Stimulated activated CD8-positive, alpha-beta memory T cell treated with anti-CD3 and anti-CD28 coated beads, Interleukin-4, amount 100 ng/mL, for 4 hours (primary cell): Measurements from ENCODE around the gene ASIC3.
"Not testable (repeated sequence)": the region's sequence is repeated elsewhere in the genome, so short reads cannot be mapped to it uniquely, and the experiment has no call there.

Experiments
- DNase-seq, 2 donors: peaks; one replicate each; pipeline ENCODE4 v3.0.0-alpha.2; 2020; ENCODE audit warnings: low read depth in 2 of 2, low spot score in 1 of 2

ASIC3 gene

GRCh38 chr7:151047976-151048815 is at the start of gene ASIC3:
Gene ASIC3 (plus strand): TSS chr7:151048531. CDS start chr7:151048886, 355 bp downstream.
- no peak for DNase-seq

DNA sequence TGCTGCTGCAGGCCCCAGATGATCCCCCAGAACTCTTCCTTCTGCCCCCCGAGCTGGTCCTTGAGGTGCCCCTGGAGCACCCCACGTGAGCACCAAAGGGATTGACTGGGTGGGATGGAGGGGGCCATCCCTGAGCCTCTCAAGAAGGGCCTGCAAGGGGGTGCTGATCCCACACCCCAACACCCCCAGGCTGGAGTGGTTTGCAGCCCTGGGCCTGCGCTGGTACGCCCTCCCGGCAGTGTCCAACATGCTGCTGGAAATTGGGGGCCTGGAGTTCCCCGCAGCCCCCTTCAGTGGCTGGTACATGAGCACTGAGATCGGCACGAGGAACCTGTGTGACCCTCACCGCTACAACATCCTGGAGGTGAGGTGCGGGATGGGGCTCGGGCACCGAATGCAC is 49.3 kb upstream of the ASIC3 start:
- DNase-seq = no peak

GRCh38 chr7:150999497-151000230 is 48.7 kb upstream of the ASIC3 start:
- DNase-seq = no peak

DNA sequence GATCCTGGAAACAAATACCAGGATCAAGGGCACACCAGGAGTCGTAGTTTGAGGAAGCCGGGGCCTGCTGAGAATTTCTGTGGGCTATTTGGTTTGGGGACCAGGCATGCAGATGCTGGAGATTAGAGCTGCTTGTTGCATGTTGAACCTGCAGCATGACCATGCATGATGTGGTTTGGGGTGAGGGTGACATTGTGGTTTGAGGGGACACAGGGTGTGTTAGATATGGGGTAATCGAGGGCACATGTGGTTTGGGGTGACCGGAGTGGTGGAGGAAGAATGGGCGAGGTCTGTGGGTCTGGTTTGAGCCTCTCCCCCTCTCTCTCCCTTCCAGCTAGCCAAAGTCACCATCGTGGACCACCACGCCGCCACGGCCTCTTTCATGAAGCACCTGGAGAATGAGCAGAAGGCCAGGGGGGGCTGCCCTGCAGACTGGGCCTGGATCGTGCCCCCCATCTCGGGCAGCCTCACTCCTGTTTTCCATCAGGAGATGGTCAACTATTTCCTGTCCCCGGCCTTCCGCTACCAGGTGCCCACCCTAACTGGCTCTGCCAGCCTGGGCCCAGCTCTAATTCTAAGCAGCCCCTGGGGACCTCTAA is 47.3 kb upstream of the ASIC3 start:
- DNase-seq = no peak

GRCh38 chr7:151001546-151001945 is 46.8 kb upstream of the ASIC3 start:
- DNase-seq = no peak

DNA sequence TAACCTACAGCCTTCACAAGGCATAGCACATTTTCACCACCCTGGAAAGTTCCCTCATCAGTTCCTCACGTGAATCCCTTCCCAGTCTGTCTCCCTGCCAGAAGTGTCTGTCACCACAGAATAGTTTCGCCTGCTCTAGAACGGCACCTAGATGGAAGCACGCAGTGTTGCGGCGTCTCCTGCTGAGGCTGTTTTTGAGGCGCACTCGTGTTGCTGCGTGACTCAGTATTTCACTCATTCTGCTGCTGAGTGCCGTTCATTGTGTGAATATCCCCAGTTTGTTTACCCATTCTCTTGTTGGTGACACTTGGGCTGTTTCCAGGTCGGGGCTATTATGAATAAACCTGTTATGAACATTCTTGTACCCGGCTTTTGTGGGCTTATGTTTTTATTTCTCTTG is 44.8 kb upstream of the ASIC3 start:
- no peak for DNase-seq

- no peak for DNase-seq
These were observed 42.8 kb upstream of the ASIC3 start for GRCh38 chr7:151005566-151005965.

DNA sequence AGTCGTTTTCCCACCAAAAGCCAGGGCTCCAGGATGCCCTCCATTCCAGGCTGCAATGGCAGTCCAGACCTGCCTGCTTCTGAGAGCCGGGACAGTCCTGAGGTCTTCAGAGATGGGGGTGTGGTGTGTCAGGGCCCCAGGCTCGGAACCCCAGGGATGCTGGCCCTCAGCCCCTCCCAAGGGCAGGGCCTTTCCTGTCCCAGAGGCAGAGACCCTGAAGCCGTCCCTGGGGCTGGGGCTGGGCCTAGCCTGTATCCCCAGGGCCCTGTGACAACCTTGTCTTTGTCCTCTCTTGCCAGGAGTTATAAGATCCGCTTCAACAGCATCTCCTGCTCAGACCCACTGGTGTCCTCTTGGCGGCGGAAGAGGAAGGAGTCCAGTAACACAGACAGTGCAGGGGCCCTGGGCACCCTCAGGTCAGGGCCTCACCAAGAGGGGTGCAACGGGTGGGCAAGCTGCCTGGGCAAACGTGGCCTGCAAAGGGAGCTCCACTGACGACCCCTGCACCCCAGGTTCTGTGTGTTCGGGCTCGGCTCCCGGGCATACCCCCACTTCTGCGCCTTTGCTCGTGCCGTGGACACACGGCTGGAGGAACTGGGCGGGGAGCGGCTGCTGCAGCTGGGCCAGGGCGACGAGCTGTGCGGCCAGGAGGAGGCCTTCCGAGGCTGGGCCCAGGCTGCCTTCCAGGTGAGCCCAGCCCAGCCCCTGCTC is 41.6 kb upstream of the ASIC3 start:
- DNase-seq = no peak

- DNase-seq = no peak
These were observed 40.8 kb upstream of the ASIC3 start for GRCh38 chr7:151007469-151007898.

GRCh38 chr7:151008143-151008510 is 40.2 kb upstream of the ASIC3 start:
- no peak for DNase-seq

DNA sequence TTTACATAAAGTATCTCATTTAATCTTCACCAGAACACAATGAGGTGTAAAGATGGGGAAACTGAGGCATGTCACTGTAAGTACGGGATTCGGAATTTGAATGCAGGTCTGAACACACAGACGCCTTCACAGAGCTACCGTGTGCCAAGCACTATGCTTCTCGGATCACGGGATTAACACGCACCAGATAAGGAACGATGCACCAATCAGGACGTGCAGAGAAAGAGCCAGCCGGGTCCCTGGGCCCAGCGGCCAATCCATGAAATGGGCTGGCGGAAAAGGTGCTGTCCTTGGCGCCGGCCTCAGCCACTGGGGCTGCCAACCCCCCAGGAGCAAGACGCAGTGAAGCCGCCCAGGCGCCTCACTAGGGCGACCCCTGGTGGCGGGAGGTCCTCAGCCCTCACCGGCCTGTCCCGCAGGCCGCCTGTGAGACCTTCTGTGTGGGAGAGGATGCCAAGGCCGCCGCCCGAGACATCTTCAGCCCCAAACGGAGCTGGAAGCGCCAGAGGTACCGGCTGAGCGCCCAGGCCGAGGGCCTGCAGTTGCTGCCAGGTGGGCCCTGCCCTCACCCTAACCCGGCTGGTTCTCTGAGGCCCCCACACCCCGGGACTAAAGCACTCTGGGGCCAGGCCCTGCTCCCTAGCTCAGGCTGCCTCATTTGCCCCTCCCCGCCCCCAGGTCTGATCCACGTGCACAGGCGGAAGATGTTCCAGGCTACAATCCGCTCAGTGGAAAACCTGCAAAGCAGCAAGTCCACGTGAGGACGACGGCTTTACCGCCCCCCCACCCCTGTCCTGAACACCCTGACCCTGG is 39.6 kb upstream of the ASIC3 start:
- peak; percentile 51 to 62 for DNase-seq

GRCh38 chr7:151009327-151010036 is 38.8 kb upstream of the ASIC3 start:
- DNase-seq = no peak

DNA sequence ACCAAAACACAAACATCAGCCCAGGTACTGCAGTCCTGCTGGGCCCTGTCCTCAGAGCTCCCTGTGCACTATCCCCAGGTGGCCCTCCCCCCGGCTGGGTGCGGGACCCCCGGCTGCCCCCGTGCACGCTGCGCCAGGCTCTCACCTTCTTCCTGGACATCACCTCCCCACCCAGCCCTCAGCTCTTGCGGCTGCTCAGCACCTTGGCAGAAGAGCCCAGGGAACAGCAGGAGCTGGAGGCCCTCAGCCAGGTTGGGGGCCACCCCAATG is 38.4 kb upstream of the ASIC3 start:
- DNase-seq = no peak

- DNase-seq = no peak
These were observed 37.8 kb upstream of the ASIC3 start for GRCh38 chr7:151010307-151011096.

GRCh38 chr7:151011097-151011409 is 37.3 kb upstream of the ASIC3 start:
- DNase-seq = no peak

GRCh38 chr7:151011616-151012015 is 36.7 kb upstream of the ASIC3 start:
- DNase-seq = not testable (repeated sequence)

- no peak for DNase-seq
These were observed 36.2 kb upstream of the ASIC3 start for GRCh38 chr7:151012031-151012692.

GRCh38 chr7:151012911-151013347 is 35.4 kb upstream of the ASIC3 start:
- DNase-seq = no peak

GRCh38 chr7:151013356-151013732 is 35.0 kb upstream of the ASIC3 start:
- no peak for DNase-seq
